NB4 (cell line): ENCODE measurements around the gene DLG2.

Experiments used
- DNase-seq: peaks from one replicate; pipeline ENCODE4 v3.0.0; 2010; ENCODE audit warnings: low read depth
- H3K4me3 ChIP-seq: one replicate; pipeline ENCODE4 v1.5.1; 2011; ENCODE audit warnings: mild to moderate bottlenecking, low read depth, low read length, moderate library complexity
- MYC ChIP-seq: IDR thresholded peaks from 2 replicates; pipeline ENCODE4 v1.6.1; 2011; ENCODE audit warnings: low read depth, low read length
- POLR2A ChIP-seq: IDR thresholded peaks from 2 replicates; pipeline ENCODE4 v1.6.1; 2011; ENCODE audit warnings: mild to moderate bottlenecking; ENCODE audit not compliant: insufficient read length; ENCODE audit errors: extremely low read depth
- TF ChIP-seq, protein P1 (sequence below): IDR thresholded peaks from one replicate; pipeline ENCODE4 v1.5.1; 2012; ENCODE audit warnings: low read depth, low read length
- TF ChIP-seq, protein P2 (sequence below): IDR thresholded peaks from 2 replicates; pipeline ENCODE4 v1.6.1; 2011; ENCODE audit warnings: low read depth, low read length

Gene DLG2

DNA sequence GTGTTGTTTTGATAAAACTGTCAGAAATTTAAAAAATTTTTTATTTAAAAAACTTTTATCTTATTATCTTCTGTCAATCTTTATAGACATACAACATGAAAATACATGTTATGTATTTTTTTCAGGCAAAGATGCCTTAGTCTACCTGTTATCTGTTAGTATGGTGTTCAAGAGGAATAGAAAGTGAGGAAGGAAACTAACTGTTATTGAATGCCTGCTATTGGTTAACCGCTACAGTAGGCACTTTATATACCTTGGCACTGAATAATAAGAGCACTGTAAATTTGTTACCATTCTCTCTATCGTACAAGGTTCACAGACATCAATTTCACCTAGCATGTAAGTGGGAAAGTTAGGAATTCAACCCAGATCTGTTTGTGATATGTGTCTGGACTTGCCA is 2068.9 kb downstream of the DLG2 start:
- DNase-seq: no peak
- no peak overlapping the region for H3K4me3 ChIP-seq
- TF ChIP-seq MYC: no peak
- TF ChIP-seq, protein P1, sequence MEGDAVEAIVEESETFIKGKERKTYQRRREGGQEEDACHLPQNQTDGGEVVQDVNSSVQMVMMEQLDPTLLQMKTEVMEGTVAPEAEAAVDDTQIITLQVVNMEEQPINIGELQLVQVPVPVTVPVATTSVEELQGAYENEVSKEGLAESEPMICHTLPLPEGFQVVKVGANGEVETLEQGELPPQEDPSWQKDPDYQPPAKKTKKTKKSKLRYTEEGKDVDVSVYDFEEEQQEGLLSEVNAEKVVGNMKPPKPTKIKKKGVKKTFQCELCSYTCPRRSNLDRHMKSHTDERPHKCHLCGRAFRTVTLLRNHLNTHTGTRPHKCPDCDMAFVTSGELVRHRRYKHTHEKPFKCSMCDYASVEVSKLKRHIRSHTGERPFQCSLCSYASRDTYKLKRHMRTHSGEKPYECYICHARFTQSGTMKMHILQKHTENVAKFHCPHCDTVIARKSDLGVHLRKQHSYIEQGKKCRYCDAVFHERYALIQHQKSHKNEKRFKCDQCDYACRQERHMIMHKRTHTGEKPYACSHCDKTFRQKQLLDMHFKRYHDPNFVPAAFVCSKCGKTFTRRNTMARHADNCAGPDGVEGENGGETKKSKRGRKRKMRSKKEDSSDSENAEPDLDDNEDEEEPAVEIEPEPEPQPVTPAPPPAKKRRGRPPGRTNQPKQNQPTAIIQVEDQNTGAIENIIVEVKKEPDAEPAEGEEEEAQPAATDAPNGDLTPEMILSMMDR: no peak
- TF ChIP-seq, protein P2, sequence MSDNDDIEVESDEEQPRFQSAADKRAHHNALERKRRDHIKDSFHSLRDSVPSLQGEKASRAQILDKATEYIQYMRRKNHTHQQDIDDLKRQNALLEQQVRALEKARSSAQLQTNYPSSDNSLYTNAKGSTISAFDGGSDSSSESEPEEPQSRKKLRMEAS: no peak
- TF ChIP-seq POLR2A: no peak

DNA sequence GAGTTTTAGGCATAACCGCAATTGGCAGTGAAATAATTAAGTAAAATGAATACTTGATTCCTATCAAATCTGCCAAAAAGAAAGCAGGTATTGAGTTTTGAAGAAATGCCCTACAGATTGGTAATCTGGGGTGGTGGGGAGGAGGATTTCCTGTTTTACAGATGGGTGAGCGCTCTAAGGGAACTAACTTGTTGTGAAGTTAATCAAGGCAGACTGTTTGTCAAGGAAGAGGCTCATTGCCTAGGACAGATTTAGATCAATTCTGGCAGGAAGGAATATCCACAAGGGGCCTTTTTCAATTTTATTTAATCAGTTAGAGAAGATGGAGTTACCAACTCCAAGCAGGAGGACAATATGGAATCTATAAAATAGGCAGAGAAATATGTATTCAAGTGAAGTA is 2069.5 kb downstream of the DLG2 start:
- no peak overlapping the region for H3K4me3 ChIP-seq
- no peak for DNase-seq
- TF ChIP-seq, protein P1: no peak
- TF ChIP-seq MYC (no peak), POLR2A (no peak)
- TF ChIP-seq, protein P2: no peak

DNA sequence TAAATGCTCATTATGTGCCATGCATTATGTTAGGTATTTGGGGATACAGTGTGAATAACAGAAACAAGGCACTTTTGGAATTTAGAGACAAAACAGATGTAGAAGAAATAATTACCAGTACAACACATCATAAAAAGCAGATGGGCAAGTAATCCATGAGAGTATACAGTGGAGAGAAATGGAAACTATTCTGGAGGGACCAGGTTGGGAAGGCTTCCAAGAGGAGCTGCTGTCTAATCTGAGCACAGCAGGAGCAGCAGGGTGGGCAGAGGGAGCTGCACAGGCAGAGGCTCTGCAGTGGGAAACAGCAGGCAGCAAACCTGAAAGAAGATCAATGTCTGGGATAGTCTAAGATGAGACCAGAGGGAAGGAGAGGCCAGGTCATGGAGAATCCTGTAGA is 2072.3 kb downstream of the DLG2 start:
- DNase-seq: no peak
- TF ChIP-seq MYC: no peak
- TF ChIP-seq, protein P2: no peak

DNA sequence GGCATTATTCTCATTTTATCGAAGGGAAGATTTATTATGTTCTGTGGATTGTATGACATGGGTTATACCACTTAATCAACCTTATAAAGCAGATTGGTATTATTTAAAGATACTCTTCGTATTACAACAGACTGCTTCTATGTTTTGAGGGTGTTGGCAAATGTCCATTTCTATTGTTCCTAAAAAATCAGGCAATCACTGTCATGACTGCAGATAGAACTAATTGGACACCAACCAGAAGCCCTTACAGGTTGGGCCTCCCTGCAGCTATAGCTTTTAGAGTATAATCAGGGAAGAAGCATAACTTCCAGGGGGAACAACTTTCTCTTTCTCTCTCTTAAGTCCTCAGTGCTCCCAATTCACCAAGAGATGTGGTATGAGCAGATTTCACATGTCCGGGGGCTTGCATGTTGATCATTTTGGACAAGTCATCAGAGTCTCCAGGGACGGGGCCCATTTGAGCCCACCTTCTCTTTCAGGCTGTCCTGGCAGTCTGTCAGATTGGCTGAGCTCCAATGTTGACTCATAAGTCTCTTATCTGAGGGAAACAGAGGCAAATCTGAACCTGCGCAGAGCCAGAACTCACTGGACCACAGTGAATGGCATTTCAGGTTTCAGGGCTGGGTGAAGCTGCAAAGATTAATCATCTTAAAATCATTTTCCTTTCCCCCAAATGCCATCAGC is 2077.0 kb downstream of the DLG2 start:
- no peak for DNase-seq
- TF ChIP-seq POLR2A: no peak
- TF ChIP-seq, protein P1: no peak
- TF ChIP-seq, protein P2: no peak
- TF ChIP-seq MYC: no peak
- no peak overlapping the region for H3K4me3 ChIP-seq

More for the DNA sequence above, 2072.3 kb downstream of the DLG2 start:
- H3K4me3 ChIP-seq: no peak overlapping the region

DNA sequence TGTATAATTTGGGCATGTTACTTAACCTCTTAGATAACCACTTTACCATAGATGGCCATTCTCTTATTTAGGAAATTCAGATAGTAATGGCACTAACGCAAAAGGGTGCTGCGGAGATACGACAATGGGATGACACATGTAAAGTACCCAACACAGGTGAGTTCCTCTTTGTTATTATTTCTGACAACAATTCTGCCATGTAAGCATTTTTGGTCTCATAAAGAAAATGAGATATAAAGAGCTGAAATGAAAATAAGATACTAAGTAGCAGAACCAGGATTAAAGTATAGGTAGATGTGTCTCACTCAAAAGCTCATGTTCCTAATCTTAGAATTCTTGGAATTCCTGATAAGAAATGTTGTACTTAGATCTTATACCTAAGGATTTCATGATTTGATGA is 2080.8 kb downstream of the DLG2 start:
- TF ChIP-seq, protein P2: no peak
- no peak for TF ChIP-seq MYC
- TF ChIP-seq POLR2A: no peak
- TF ChIP-seq, protein P1: no peak
- H3K4me3 ChIP-seq: no peak overlapping the region
- no peak for DNase-seq

DNA sequence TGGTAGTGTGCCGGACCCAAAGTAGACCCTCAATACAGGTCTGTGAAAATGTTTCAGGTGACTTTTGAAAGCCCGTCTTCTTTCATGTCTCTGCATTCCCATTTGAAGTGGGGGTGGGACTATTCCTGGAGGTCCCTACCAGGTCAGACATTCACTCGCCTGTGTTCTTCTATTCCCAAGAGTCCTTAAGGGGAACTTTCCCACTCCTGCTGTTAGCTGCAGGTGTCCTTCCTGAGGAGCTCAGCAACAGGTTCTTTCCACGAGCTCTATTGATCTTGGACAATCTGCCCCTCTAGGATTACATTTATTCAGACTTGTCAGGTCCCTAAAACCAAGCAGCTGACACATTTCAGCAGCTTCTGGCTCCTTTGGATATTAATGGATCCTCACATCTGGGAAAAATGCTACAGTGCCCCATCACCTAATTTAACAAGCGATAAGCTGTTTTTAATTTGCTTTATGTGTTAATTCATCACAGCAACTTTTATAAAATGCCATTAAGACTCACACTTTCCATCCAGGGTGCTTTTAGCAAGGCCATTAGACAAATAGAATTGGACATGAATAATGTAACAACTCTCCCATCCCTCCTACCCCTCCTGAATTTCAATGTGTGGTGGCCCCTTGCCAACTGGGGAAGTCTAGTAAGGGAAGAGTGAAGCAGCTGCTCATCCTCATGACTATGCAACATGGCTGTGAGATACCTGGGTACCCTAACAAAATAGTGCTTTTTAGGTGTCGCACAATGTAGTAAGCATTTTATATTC is 2081.5 kb downstream of the DLG2 start:
- H3K4me3 ChIP-seq: no peak overlapping the region
- TF ChIP-seq POLR2A (no peak), MYC (no peak)
- TF ChIP-seq, protein P1: no peak
- TF ChIP-seq, protein P2: no peak
- no peak for DNase-seq
